HepG2 (cell line): ENCODE data around the gene THOP1. TPM values are rescaled to one million over a fixed set of nuclear protein-coding genes. Genes with fewer than 3 reads are reported as not detected.

Source experiments
- FOSL1 ChIP-seq: sonication (generic); formaldehyde crosslinking; IDR thresholded peaks from 2 replicates; pipeline ENCODE4 v1.9.0; 2021; ENCODE audit warnings: missing genetic modification reagents, borderline replicate concordance
- FOXM1 ChIP-seq: sonication (generic); formaldehyde crosslinking; IDR thresholded peaks from 2 replicates; pipeline ENCODE4 v1.5.0; 2020; ENCODE audit warnings: missing genetic modification reagents
- GATAD2A ChIP-seq: IDR thresholded peaks from 2 replicates; pipeline ENCODE4 v1.6.1; 2016
- HIVEP1 ChIP-seq: sonication (generic); formaldehyde crosslinking; IDR thresholded peaks from 2 replicates; pipeline ENCODE4 v1.4.0; 2020; ENCODE audit warnings: mild to moderate bottlenecking, missing genetic modification reagents
- HNF4A ChIP-seq: sonication (generic); formaldehyde crosslinking; IDR thresholded peaks from 2 replicates; pipeline ENCODE4 v1.4.0; 2020; ENCODE audit warnings: missing genetic modification reagents
- KDM4B ChIP-seq: sonication (generic); formaldehyde crosslinking; IDR thresholded peaks from 2 replicates; pipeline ENCODE4 v1.4.0; 2020; ENCODE audit warnings: missing genetic modification reagents
- MED8 ChIP-seq: sonication (generic); formaldehyde crosslinking; IDR thresholded peaks from 2 replicates; pipeline ENCODE4 v1.8.1; 2023; ENCODE audit warnings: mild to moderate bottlenecking, missing genetic modification reagents; ENCODE audit not compliant: insufficient replicate concordance
- PITX1 ChIP-seq: sonication (generic); formaldehyde crosslinking; IDR thresholded peaks from 2 replicates; pipeline ENCODE4 v1.5.1; 2020; ENCODE audit warnings: mild to moderate bottlenecking, missing genetic modification reagents
- RBAK ChIP-seq: sonication (generic); formaldehyde crosslinking; IDR thresholded peaks from 2 replicates; pipeline ENCODE4 v1.5.1; 2020; ENCODE audit warnings: mild to moderate bottlenecking, missing genetic modification reagents
- SIN3A ChIP-seq: IDR thresholded peaks from 2 replicates; pipeline ENCODE4 v1.6.1; 2011; ENCODE audit warnings: low read depth, mild to moderate bottlenecking, control low read depth, low read length, borderline replicate concordance
- TAF1 ChIP-seq: sonication (generic); formaldehyde crosslinking; IDR thresholded peaks from 2 replicates; pipeline ENCODE4 v1.4.0; 2020; ENCODE audit warnings: missing genetic modification reagents
- TBX2 ChIP-seq: sonication (generic); formaldehyde crosslinking; IDR thresholded peaks from 2 replicates; pipeline ENCODE4 v1.5.0; 2020; ENCODE audit warnings: missing genetic modification reagents, mild to moderate bottlenecking, borderline replicate concordance
- TSC22D2 ChIP-seq: sonication (generic); formaldehyde crosslinking; IDR thresholded peaks from 2 replicates; pipeline ENCODE4 v1.5.1; 2020; ENCODE audit warnings: missing genetic modification reagents, mild to moderate bottlenecking, borderline replicate concordance
- YEATS2 ChIP-seq: sonication (generic); formaldehyde crosslinking; IDR thresholded peaks from 2 replicates; pipeline ENCODE4 v1.4.0; 2020; ENCODE audit warnings: missing genetic modification reagents, borderline replicate concordance
- YEATS4 ChIP-seq: sonication (generic); formaldehyde crosslinking; IDR thresholded peaks from 2 replicates; pipeline ENCODE4 v1.4.0; 2020; ENCODE audit warnings: missing genetic modification reagents, borderline replicate concordance
- ZBTB37 ChIP-seq: sonication (generic); formaldehyde crosslinking; IDR thresholded peaks from 2 replicates; pipeline ENCODE4 v1.4.0; 2020; ENCODE audit warnings: mild to moderate bottlenecking, missing genetic modification reagents
- ZNF350 ChIP-seq: sonication (generic); formaldehyde crosslinking; IDR thresholded peaks from 2 replicates; pipeline ENCODE4 v1.4.0; 2020; ENCODE audit warnings: mild to moderate bottlenecking, low read depth, missing genetic modification reagents, borderline replicate concordance
- ZNF510 ChIP-seq: sonication (generic); formaldehyde crosslinking; IDR thresholded peaks from 2 replicates; pipeline ENCODE4 v1.4.0; 2020; ENCODE audit warnings: low read depth, mild to moderate bottlenecking, missing genetic modification reagents
- ZNF678 ChIP-seq: sonication (generic); formaldehyde crosslinking; IDR thresholded peaks from 2 replicates; pipeline ENCODE4 v1.4.0; 2020; ENCODE audit warnings: mild to moderate bottlenecking, missing genetic modification reagents
- polyA plus RNA-seq, 8 experiments: library from polyadenylated mRNA; depleted of rRNA in 3 of 8; stranded (reverse) in 7 of 8; unstranded in 1 of 8; fragments of >200 nt; fragmentation: Illumina TruSeq in 4 of 8; extraction: Trizol in 4 of 8; gene quantifications; 2 replicates each; pipeline versions ENCODE4 v1.2.1 to v1.2.3, GENCODE V29; 2011 to 2016; ENCODE audit warnings: low read depth in 4 of 8, missing spikeins in 1 of 8, mixed read lengths in 1 of 8; ENCODE audit not compliant: insufficient read depth in 1 of 8
- total RNA-seq, 5 experiments: library from RNA; depleted of rRNA; stranded (reverse); fragments of >200 nt; fragmentation: Illumina TruSeq; extraction: Trizol; gene quantifications; 2 replicates each; pipeline ENCODE4 v1.2.3, GENCODE V29; 2016; ENCODE audit warnings: low read depth in 1 of 5
- TF ChIP-seq, protein P1 (sequence below): sonication (generic); formaldehyde crosslinking; IDR thresholded peaks from 2 replicates; pipeline ENCODE4 v1.8.0; 2022; ENCODE audit warnings: missing genetic modification reagents, mild to moderate bottlenecking, borderline replicate concordance
- TF ChIP-seq, protein P2 (sequence below): sonication (generic); formaldehyde crosslinking; IDR thresholded peaks from 2 replicates; pipeline ENCODE4 v1.4.0; 2020; ENCODE audit warnings: missing genetic modification reagents

The THOP1 gene
- total and polyA plus RNA-seq, 2 of the 13 experiments (the other 11 are each of a cell fraction or from before 2014, with no cell fraction given) = 74.4 to 116 TPM

GRCh38 chr19:2775556-2776430, 9.5 kb upstream of the THOP1 start (continued):
- TF ChIP-seq ZBTB37 (CRISPR knock-in tag) = 0 out of 2 replicates have a peak, but pooled peaks have one; percentile 35
- no peak; the same call in 1 of the 2 replicates for TF ChIP-seq TBX2 (CRISPR knock-in tag)
- TF ChIP-seq PITX1 (CRISPR knock-in tag) = no peak
- peak; percentile 56; the same call in 1 of the 2 replicates for TF ChIP-seq YEATS4 (CRISPR knock-in tag)
- TF ChIP-seq FOXM1 (CRISPR knock-in tag) = no peak
- TF ChIP-seq HNF4A (CRISPR knock-in tag) = peak; percentile 77
- no peak for TF ChIP-seq TSC22D2 (CRISPR knock-in tag)
- TF ChIP-seq, protein P1, sequence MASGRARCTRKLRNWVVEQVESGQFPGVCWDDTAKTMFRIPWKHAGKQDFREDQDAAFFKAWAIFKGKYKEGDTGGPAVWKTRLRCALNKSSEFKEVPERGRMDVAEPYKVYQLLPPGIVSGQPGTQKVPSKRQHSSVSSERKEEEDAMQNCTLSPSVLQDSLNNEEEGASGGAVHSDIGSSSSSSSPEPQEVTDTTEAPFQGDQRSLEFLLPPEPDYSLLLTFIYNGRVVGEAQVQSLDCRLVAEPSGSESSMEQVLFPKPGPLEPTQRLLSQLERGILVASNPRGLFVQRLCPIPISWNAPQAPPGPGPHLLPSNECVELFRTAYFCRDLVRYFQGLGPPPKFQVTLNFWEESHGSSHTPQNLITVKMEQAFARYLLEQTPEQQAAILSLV = peak; percentile 40; the same call in 1 of the 2 replicates
- TF ChIP-seq, protein P2, sequence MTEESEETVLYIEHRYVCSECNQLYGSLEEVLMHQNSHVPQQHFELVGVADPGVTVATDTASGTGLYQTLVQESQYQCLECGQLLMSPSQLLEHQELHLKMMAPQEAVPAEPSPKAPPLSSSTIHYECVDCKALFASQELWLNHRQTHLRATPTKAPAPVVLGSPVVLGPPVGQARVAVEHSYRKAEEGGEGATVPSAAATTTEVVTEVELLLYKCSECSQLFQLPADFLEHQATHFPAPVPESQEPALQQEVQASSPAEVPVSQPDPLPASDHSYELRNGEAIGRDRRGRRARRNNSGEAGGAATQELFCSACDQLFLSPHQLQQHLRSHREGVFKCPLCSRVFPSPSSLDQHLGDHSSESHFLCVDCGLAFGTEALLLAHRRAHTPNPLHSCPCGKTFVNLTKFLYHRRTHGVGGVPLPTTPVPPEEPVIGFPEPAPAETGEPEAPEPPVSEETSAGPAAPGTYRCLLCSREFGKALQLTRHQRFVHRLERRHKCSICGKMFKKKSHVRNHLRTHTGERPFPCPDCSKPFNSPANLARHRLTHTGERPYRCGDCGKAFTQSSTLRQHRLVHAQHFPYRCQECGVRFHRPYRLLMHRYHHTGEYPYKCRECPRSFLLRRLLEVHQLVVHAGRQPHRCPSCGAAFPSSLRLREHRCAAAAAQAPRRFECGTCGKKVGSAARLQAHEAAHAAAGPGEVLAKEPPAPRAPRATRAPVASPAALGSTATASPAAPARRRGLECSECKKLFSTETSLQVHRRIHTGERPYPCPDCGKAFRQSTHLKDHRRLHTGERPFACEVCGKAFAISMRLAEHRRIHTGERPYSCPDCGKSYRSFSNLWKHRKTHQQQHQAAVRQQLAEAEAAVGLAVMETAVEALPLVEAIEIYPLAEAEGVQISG (CRISPR knock-in tag) = peak; percentile 39; the same call in 1 of the 2 replicates
- TF ChIP-seq GATAD2A (CRISPR knock-in tag) = 0 out of 2 replicates have a peak, but pooled peaks have one; percentile 30
- TF ChIP-seq ZNF678 (CRISPR knock-in tag) = no peak
- 0 out of 2 replicates have a peak, but pooled peaks have one; percentile 23 for TF ChIP-seq TAF1 (CRISPR knock-in tag)
- peak; percentile 19; the same call in 1 of the 2 replicates for TF ChIP-seq YEATS2 (CRISPR knock-in tag)
- TF ChIP-seq FOSL1 (CRISPR knock-in tag) = no peak
- peak; percentile 42; the same call in 1 of the 2 replicates for TF ChIP-seq ZNF350 (CRISPR knock-in tag)
- TF ChIP-seq MED8 (CRISPR knock-in tag) = no peak
- 0 out of 2 replicates have a peak, but pooled peaks have one; percentile 23 for TF ChIP-seq HIVEP1 (CRISPR knock-in tag)
- no peak for TF ChIP-seq RBAK (CRISPR knock-in tag)
- TF ChIP-seq SIN3A = 0 out of 2 replicates have a peak, but pooled peaks have one; percentile 24
- no peak for TF ChIP-seq ZNF510
- no peak for TF ChIP-seq KDM4B (CRISPR knock-in tag)
